Measurements from ENCODE around the gene EXOSC7.

DNA sequence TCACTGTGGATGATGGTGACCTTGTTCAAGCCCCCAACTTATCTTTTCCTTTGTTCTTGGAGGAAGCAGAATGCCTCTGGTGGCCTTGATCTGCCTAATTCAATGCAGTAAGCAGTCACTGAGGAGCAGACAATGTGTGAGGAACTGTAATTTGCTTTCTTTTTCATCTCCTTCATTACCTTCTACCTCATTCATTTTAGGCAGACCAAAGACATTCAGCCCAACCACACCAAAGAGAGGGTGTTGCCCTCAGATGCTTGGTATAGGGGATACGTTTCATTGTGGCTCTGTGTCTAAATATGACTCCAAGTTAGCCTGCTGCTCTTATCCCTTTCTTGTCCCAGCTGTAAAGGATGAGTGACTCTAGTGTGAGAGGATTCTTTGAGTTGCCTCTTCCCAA, 15.3 kb downstream of the EXOSC7 start:
- TF ChIP-seq, protein P1, sequence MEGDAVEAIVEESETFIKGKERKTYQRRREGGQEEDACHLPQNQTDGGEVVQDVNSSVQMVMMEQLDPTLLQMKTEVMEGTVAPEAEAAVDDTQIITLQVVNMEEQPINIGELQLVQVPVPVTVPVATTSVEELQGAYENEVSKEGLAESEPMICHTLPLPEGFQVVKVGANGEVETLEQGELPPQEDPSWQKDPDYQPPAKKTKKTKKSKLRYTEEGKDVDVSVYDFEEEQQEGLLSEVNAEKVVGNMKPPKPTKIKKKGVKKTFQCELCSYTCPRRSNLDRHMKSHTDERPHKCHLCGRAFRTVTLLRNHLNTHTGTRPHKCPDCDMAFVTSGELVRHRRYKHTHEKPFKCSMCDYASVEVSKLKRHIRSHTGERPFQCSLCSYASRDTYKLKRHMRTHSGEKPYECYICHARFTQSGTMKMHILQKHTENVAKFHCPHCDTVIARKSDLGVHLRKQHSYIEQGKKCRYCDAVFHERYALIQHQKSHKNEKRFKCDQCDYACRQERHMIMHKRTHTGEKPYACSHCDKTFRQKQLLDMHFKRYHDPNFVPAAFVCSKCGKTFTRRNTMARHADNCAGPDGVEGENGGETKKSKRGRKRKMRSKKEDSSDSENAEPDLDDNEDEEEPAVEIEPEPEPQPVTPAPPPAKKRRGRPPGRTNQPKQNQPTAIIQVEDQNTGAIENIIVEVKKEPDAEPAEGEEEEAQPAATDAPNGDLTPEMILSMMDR (IDR thresholded peaks at IDR 0.05) = no peak
- TF ChIP-seq POLR2A (IDR thresholded peaks at IDR 0.05) = no peak
- TF ChIP-seq POLR2AphosphoS5 (IDR thresholded peaks at IDR 0.05) = no peak
